DMS114 treated with DMSO at 0.1 percent for 48 hours (cell line): ENCODE data around the gene BRD9.
"Not testable (repeated sequence)": the region's sequence is repeated elsewhere in the genome, so short reads cannot be mapped to it uniquely, and the experiment has no call there.

ENCODE experiments used
- DNase-seq: peaks from one replicate; lab custom pipeline; 2025; ENCODE audit not compliant: unreplicated experiment; lab: John Stamatoyannopoulos, UW

Gene BRD9

DNA sequence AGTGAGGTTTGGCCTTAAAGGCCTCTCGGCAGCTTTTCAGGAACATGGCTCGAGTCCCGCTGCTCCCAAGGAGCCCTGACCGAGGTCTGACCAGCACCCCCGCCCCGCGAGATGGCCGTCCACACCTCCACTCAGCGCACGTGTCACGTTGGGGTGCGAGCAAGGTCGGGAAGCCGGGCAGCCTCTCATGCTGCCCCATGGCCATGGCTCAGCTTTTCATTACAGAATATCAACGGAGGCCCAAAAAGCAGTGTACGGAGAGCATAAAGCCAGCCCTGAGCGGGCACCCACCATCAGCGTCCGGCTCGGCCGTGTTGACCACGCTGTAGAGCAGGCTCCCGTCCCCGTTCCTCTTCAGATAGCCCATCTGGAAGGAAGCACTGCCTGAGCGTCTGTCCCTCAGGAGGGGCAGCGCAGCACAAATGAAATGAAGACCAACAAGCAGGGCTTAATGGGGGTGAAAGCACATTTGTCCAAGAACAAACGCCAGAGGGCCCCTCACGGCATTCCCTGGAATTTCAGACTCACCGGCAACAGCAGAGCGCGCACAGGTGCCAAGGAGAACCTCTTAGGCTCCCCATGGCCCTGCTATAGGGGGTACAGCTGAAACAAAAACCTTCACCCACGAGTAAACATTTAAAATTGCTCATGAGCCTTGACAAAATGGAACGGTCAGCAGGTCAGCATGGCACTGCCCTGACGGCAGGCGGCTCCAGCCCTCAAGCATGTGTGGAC lies 11.6 kb downstream of the BRD9 start:
- no peak for DNase-seq

- DNase-seq: not testable (repeated sequence)
These were observed 13.9 kb downstream of the BRD9 start for GRCh38 chr5:878677-879076.

DNA sequence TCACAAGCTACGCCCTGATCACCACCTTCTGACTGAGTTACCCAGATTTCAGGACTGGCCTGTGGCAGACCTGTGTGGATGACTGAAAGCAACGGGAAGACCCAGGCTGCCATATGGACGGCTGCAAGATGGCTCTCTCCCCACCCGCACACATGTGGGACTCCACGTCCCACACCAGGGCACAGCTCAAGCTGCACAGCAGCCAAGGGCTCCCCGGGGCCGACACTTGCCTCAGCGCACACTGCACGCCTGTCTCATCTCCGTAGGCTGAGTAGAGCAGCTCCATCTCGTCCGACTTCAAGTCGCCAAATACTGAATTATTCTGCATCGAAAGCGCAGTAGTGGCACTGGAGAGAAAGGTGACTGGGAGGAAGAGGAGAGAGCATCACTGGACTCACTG lies 14.5 kb downstream of the BRD9 start:
- DNase-seq: no peak

DNA sequence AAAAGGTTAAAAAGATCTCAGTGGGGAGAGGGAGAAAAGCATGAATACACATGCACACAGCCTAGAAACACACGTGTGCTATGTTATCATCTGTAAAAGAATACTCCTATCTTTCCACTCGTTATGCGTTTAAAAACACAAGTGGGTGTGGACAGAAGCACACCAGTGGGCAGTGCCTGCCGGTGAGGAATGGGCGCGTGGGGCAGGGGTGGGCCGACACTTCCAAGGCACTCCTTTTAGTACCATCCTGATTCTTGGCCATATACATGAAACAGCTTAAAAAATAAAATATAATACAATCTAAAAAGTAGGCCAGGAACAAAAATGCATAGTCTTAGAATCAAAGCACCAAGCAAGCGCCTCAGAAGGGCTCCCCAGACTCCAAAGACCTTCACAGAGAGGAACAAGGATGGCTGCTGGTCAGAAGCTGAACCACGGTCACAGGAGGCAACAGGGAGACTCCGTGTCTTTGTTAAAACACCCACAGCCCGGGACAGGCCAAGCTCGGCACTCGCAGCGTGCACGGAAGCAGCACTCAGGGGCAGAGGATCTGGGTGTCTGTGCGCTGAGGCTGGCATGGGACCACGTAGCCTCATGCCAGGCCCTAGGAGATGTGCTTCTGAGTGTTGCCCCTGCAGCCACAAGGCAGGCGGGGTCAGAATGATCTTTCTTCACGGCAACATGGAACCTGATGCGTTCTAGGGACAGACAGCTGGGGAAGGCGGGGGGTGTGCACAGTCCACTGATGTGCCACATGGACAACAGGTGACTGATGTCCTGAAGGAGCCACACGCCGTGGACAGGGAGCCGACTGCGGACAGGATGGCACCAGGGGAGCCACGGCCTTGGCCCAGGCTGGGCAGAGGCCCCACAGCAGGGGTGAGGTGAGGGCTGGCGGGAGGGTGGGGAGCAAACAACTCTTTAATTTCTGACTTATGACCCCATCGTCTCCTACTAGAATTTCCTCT lies 15.9 kb downstream of the BRD9 start:
- DNase-seq: no peak

DNA sequence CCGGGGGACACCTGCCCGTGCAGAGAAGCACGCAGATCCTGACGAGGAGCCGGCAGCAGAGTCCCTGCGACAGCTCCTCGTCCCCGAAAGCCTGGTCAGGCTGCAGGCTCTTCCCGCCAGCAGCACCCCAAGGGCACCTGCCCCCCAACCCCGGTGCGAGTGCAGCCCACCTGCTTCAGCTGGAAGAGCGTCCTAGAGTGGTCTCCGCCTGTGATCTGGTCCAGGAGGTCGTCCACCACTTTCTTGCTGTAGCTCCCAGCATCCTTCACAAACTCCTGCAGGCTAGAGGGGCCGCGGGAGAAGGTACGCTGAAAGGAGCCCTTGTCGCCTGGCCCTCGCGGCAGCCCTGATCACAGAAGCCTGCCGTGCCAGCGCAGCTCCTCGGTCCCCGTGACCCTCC lies 16.7 kb downstream of the BRD9 start:
- no peak for DNase-seq

DNA sequence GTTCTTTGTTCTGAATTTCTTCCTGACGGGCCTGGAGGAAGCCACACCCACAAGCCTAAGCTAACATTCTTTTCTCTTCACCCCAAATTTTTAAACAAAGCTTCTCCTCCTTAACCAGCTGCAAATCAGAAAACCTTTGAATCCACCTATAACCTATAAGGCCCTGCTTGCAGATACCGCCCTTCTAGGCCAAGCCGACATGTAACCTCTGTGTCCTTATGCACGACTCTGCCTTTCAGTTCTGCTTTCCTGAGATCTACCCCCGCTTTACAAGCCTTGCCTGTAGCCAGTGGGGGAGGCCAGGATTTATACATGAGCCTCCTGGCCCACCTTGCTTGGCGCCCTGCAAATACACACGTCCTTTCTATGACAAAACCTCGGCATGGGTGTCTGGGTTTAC lies 19.3 kb downstream of the BRD9 start:
- no peak for DNase-seq

- no peak for DNase-seq
These were observed 20.3 kb downstream of the BRD9 start for GRCh38 chr5:872301-872700.

- no peak for DNase-seq
These were observed 20.9 kb downstream of the BRD9 start for GRCh38 chr5:871596-872298.

DNA sequence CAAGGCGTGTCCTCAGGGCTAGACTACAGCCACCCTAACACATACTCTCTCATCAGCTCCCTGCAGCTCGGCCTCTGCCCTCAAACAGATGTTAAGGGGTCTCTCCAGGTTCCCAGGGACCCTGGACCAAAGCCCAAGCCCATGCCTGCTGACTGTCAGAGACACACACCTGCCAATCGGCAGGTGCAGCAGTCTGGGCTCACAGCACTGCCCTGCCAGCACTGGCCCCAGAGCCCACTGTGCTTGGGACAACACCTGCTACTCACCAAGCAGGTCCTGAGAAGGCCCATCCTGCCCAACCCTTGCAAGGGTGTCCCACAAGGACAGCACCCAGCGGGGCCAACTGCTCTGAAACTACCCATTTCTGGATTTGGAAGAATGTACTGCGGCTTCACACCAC lies 21.6 kb downstream of the BRD9 start:
- no peak for DNase-seq

DNA sequence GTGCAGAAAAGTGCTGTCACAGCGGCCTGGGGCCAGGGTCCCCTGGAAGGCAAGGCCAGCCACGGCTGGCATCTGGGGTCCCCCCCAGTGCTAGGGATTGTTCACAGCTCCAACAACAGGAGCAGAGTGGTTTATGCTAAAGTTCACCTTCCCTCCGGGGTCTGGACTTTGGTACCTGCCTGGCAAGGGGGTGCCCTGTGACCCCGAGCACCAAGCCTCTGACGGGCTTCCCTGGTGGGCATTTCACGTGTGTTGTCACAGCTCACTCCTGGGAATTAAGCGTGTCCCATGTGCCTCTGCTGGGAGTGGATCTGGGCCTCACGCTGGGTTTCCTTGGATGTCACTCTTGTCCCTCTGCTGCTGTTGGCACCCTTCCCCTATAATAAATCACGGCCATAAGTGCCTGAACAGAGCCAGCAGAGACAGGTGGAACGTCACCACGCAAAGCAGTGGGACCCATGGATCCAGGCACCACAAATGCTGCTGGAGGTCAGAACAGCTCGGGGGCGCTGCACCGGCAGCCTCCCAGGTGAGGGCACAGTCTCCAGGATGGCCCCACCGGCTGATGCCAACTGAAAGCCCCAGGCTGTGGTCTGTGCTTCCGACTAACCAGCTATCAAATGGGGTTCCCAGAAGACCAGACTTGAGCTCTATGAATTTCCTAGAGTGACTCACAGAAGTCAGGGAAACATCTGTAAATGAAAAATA lies 24.0 kb downstream of the BRD9 start:
- no peak for DNase-seq

DNA sequence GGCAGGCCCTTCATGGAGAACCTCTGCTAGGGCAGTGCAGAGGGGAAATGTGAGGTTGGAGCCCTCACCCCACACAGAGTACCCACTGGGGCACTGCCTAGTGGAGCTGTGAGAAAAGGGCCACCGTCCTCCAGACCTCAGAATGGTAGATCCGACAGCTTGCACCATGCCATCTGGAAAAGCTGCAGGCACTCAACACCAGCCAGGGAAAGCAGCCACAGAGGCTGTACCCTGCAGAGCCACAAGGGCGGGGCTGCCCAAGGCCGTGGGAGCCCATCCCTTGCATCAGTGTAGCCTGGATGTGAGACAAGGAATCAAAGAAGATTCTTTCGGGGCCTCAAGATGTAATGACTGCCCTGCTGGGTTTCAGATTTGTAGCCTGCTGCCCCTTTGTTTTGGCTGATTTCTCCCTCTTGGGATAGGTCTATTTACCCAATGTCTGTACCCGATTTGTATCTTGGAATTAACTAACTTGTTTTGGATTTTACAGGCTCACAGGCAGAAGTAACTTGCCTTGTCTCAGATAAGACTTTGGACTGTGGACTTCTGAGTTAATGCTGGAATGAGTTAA lies 25.2 kb downstream of the BRD9 start:
- no peak for DNase-seq

DNA sequence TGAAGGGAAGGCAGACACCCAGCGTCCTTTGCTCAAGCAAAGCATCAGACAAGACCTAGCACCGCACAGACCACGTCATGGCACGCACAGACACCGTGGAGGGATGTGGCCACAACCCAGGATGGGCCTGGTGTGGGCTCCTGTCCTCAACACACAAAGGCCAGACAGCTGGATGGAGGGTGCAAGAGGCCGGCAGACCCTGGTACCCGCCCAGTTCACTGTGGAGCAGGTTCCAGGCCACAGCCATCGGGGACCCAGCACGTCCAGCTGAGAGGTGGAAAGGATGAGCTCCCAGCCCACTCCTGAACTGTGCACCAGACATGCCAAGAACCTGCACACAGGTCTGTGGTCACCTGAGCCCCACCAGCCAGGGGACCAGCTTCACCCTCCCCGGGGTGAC lies 26.8 kb downstream of the BRD9 start:
- no peak for DNase-seq

DNA sequence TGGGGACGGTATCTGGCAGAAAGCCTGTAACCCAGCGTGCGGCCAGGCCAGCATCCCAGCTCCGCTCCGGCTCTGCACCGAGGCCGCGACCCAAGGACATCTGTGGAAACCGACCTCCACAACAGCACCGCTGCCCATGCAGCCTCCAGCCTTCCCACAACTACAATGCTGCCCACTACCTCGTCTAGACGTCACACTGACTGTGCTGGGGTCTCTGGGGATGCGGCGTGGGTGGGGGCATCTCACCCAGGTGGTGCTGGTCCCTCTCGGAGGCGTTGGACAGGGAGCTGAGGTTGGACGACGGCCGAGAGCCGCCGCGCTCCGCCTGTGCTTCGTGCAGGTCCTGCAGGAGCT lies 27.5 kb downstream of the BRD9 start:
- no peak for DNase-seq

DNA sequence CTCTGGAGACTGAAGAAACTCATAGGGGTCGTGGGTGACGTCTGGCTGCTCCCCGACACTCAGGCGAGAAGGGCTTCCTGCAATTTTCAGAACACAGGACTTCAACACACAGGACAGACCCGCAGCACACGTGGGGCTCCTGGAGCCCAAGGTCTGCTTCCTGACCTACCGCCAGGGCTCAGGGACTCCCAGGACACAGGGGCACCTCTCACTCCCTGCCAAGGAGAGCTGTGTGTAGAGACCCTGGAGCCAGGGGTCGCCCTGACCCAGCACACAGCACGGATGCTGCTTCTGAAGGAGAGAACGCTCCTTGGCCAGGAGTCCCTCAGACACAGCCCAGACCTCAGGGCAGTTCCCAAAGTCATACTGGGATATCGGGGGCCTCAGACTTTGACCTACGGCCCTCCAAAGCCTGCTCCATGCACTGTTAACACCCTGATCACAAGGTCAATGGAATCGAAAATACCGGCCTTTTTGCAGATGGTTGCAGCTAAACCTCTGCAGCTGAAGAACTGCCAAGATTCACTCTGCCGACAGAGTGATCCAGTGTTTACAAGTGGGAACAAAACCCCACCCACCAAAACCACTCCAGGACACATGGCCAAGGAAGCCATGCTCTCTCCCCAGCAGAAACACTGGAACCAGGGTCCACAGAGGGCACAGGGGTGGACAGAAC lies 28.0 kb downstream of the BRD9 start:
- no peak for DNase-seq

GRCh38 chr5:863244-863805 lies 29.3 kb downstream of the BRD9 start:
- DNase-seq: no peak

DNA sequence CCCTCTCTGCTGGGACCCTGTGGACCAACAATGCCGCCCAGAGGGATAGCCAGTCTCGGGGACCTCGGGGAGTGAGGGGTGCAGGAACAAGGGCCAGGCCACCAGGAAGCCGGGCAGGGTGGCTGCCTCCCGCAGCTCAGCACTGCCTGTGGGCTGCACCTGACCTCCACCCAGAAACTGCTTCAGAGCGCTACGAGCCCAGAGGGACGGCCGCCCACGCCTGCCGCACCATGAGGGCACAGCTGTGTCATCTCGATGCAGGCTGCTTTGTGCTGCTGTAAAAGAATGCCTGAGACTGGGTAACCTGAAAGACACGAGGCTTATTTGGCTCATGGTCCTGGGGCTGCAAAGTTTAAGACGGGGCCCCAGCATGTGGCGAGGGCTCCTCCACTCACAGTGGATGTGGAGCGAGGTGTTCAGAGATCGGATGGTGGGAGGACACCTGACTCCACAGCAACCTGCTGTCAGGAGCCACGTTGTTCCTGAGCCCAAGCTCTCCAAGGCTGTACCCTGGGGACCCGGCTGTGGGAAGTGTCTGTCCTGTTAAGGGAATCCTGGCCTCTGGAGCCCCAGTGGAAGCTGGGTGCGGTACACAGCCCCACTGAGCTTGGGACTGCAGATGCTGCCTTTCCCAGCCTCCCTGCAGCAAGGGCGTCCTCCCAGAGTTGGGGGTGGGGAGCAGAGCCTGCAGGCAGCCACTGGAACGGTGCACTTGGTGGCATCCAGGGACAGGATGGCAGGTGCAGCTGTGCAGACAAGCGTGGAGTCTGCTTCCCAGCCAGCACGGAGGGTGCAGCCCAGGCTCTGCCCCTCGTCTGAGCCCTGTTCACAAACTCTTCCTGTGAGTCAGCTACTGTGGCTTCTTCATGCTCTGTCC lies 30.0 kb downstream of the BRD9 start:
- no peak for DNase-seq

DNA sequence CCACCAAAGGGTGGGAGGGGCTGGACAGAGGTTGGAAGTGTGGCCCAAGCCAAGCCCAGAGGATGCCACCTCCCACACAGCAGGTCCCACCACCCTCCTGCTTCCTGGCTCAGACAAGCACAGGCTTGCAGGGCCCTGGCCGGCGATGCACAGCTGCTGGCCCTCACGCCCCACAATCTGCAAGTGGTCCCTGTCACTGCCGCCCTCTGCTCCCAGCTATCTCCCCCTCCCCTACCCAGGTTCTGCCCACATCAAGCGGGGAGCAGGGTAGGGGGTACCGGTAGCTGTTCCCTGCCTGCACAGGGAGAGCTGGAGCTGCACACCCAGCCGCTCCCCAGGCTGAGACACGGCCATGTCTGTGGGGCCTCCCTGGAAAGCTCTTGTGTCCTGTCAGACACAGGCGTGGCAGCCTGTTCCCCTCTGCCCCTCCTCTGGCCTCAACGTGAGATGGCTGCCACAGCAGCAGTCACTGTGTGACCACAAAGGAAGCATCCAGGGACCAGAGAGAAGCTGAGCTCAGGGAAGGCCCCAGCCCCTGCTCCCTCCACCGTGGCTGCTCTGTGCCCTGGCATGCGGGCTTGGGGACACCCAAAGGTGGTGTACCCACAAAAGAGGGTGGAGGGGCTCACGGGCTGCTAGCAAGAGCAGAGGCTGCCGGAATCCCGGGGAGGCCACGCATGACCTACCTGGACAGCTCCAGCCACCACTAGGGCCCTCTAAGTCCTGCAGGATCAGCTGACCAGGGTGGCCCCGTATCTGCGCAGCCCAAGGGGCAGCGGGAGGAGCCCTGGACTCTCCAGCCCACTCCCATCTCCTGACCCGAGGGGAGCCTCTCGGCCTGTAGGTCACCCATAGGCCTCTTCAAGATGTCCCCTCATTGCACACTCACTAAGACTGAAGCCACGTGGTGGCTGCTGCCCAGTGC lies 30.9 kb downstream of the BRD9 start:
- DNase-seq: no peak
